Prostate gland (tissue), 2 donors: ENCODE data around the gene KIF7.

Experiments used
- POLR2A ChIP-seq: fragments of 450-650 bp; IDR thresholded peaks from one replicate; pipeline ENCODE4 v1.6.1; 2016; ENCODE audit warnings: antibody characterized with exemption, mild to moderate bottlenecking
- TF ChIP-seq, protein P1 (sequence below), 4 experiments: fragments of 200-600 bp in 2 of 4; fragments of 450-650 bp in 2 of 4; sonication (generic) in 2 of 4; IDR thresholded peaks; 1 replicate in 3 of 4; 2 replicates in 1 of 4; pipeline ENCODE4 v1.5.1; 2016 to 2019; ENCODE audit warnings: antibody characterized with exemption in 4 of 4, mild to moderate bottlenecking in 2 of 4, moderate library complexity in 2 of 4

DNA sequence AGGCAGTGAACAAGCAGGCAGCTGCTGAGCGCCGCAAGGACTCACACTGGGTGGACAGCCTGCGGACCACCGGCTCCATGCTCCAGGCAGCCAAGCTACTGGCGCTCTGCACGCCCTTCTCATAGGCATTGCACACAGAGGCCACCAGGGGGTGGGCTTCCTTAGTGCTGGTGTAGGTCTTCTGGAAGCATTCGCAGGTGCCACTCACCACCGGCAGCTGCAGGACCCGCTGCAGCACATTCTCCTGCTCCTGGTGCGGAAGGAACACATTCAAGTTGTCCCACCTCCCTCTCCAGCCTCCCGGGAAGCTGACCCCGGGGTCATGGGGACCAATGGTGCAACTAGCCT is 17.9 kb upstream of the KIF7 start:
- TF ChIP-seq, protein P1, sequence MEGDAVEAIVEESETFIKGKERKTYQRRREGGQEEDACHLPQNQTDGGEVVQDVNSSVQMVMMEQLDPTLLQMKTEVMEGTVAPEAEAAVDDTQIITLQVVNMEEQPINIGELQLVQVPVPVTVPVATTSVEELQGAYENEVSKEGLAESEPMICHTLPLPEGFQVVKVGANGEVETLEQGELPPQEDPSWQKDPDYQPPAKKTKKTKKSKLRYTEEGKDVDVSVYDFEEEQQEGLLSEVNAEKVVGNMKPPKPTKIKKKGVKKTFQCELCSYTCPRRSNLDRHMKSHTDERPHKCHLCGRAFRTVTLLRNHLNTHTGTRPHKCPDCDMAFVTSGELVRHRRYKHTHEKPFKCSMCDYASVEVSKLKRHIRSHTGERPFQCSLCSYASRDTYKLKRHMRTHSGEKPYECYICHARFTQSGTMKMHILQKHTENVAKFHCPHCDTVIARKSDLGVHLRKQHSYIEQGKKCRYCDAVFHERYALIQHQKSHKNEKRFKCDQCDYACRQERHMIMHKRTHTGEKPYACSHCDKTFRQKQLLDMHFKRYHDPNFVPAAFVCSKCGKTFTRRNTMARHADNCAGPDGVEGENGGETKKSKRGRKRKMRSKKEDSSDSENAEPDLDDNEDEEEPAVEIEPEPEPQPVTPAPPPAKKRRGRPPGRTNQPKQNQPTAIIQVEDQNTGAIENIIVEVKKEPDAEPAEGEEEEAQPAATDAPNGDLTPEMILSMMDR (IDR thresholded peaks at IDR 0.05), result no peak
- TF ChIP-seq POLR2A, result no peak
